A673 (cell line): ENCODE results near the gene PNMA1. TPM values are rescaled to one million over a fixed set of nuclear protein-coding genes. Genes with fewer than 3 reads are reported as not detected.

Experiments
- BruUV-seq: library from RNA; stranded (reverse); fragments of 400-500 nt; replicated peaks from 2 replicates; lab custom pipeline; 2021; lab: Mats Ljungman, UMichigan
- CTCF ChIA-PET: fragments of 300-600 bp; sonication (Branson Sonifier 250); formaldehyde crosslinking; loops from one replicate; lab custom pipeline; 2022; ENCODE audit warnings: antibody characterized with exemption; lab: Charles Lee
- POLR2A ChIA-PET: fragments of 300-600 bp; sonication (Branson Sonifier 250); formaldehyde crosslinking; loops from one replicate; lab custom pipeline; 2022; ENCODE audit warnings: antibody characterized with exemption; ENCODE audit not compliant: low non-redundant PET; lab: Charles Lee
- DNase-seq: peaks from one replicate; pipeline ENCODE4 v3.0.0-alpha.2; 2015; ENCODE audit warnings: low spot score
- H3K27ac ChIP-seq: fragments of 200-600 bp; sonication (generic); 2 replicates; pipeline ENCODE4 v1.5.1; 2016; ENCODE audit warnings: mixed run types, low read depth, mild to moderate bottlenecking, mixed read lengths, antibody characterized with exemption, low read length; ENCODE audit not compliant: poor library complexity, severe bottlenecking
- H3K27me3 ChIP-seq: fragments of 200-600 bp; sonication (generic); replicated peaks from 2 replicates; pipeline ENCODE4 v1.6.1; 2017; ENCODE audit warnings: mixed run types, low read depth, mild to moderate bottlenecking, mixed read lengths, antibody characterized with exemption, low read length; ENCODE audit not compliant: insufficient read depth, poor library complexity
- H3K36me3 ChIP-seq: fragments of 200-600 bp; sonication (generic); 2 replicates; pipeline ENCODE4 v1.6.1; 2016; ENCODE audit warnings: mixed run types, mild to moderate bottlenecking, mixed read lengths, antibody characterized with exemption, low read length; ENCODE audit not compliant: insufficient read depth, poor library complexity, severe bottlenecking
- H3K4me1 ChIP-seq: fragments of 200-600 bp; sonication (generic); 2 replicates; pipeline ENCODE4 v1.6.1; 2017; ENCODE audit warnings: mixed run types, mild to moderate bottlenecking, mixed read lengths, antibody characterized with exemption, low read length; ENCODE audit not compliant: insufficient read depth, poor library complexity, severe bottlenecking
- H3K4me3 ChIP-seq: fragments of 200-600 bp; sonication (generic); 2 replicates; pipeline ENCODE4 v1.5.1; 2016; ENCODE audit warnings: low read depth, mixed run types, mild to moderate bottlenecking, mixed read lengths, low read length; ENCODE audit not compliant: poor library complexity, severe bottlenecking
- H3K9me3 ChIP-seq: fragments of 200-600 bp; sonication (generic); 2 replicates; pipeline ENCODE4 v1.6.1; 2016; ENCODE audit warnings: mixed run types, low read depth, mild to moderate bottlenecking, mixed read lengths, antibody characterized with exemption, low read length; ENCODE audit not compliant: poor library complexity, severe bottlenecking
- CTCF ChIP-seq: fragments of 300-800, 200-600 bp; sonication (generic); conservative IDR thresholded peaks from 2 replicates; pipeline ENCODE4 v1.5.1; 2017; ENCODE audit warnings: low read depth, mild to moderate bottlenecking, antibody characterized with exemption, low read length, moderate library complexity, mixed read lengths
- EZH2 ChIP-seq: fragments of 200-600 bp; sonication (generic); IDR thresholded peaks from 2 replicates; pipeline ENCODE4 v1.6.1; 2017; ENCODE audit warnings: borderline replicate concordance, low read depth, mild to moderate bottlenecking, mixed read lengths, antibody characterized with exemption, low read length; ENCODE audit not compliant: poor library complexity, severe bottlenecking
- intact Hi-C: fragments of 100-400 bp; cut with micrococcal nuclease; formaldehyde crosslinking; loops from one replicate; pipeline ENCODE4 v1.10.0; 2022; ENCODE audit not compliant: unreplicated experiment
- total RNA-seq: library from RNA; stranded (reverse); gene quantifications from 2 replicates; pipeline ENCODE4 v1.2.3, GENCODE V29; 2021

The PNMA1 gene
- total RNA-seq, 1 experiment from 2014 or later = 51.4 TPM

DNA sequence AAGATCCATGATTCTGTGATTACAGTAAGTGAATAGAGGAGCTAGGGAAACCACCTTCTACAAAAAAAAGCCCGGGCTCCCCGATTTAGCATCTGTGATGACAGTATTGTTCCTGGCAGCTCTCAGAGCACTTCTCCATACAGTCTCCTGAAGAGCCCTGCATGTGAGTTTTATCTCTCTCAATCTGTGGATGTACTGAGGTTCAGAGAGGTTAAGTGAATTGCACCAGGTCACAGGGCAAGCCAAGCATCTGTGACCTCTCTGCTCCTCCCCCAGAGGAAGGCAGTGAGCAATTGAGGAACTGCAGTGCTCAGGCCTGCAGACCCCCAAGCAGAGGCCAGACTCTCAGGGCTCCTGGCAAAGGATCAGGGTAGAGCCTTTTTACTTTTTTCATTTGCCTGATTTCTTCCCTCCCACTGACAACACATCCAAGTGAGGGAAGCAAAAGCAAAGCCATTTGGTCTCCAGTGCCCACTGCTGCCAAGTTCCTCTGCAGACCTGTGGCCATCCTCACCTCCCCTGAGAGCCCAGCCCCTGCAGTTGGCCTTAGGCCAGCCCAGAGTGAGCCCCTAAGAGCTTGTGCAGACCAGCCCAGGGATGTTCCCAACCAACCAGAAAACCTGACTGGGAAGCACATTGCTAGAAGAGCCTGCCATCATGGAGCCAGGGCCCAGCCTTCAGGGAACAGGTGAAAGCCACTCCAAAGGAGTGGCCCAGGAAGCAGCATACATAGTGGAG, 47.6 kb upstream of the PNMA1 start:
- Histone ChIP-seq H3K4me3 (no peak overlapping the region), H3K9me3 (no peaks in the 10 kb centered on the region), H3K27me3 (no peaks in the 10 kb centered on the region), H3K27ac (no peak overlapping the region), H3K4me1 (peaks cover 35% of the 10 kb centered on the region), H3K36me3 (no peaks in the 10 kb centered on the region)
- BruUV-seq = no TSS peak
- ChIA-PET POLR2A (no interaction called here), CTCF (no interaction called here)
- TF ChIP-seq EZH2 (no peak), CTCF (no peak)
- intact Hi-C loops = no loop called here
- DNase-seq = no peak

GRCh38 chr14:73760598-73761586, 46.7 kb upstream of the PNMA1 start:
- Histone ChIP-seq H3K4me3 (peak overlapping the region; percentile 66), H3K27me3 (no peaks in the 10 kb centered on the region), H3K27ac (peak overlapping the region; percentile 90), H3K9me3 (no peaks in the 10 kb centered on the region), H3K36me3 (no peaks in the 10 kb centered on the region), H3K4me1 (peaks cover 44% of the 10 kb centered on the region)
- TSS peak; percentile 98 for BruUV-seq
- ChIA-PET POLR2A (interaction anchor here (0.7 kb wide), 2 partner anchors 150 to 193 kb away, joined by 4 to 9 read pairs; no protein-coding TSS in a partner anchor), CTCF (interaction anchor here (1.0 kb wide), 1 partner anchor 32 kb away, joined by 4 read pairs; no protein-coding TSS in a partner anchor)
- no peak for DNase-seq
- intact Hi-C loops = no loop called here
- no peak for TF ChIP-seq EZH2

GRCh38 chr14:73759714-73760597, 45.8 kb upstream of the PNMA1 start:
- peak; percentile 97 for DNase-seq
- ChIA-PET POLR2A (interaction anchor here (0.6 to 0.7 kb wide), 3 partner anchors 10 to 192 kb away, joined by 3 to 9 read pairs (median 4); no protein-coding TSS in a partner anchor), CTCF (interaction anchor here (0.6 to 1.0 kb wide), 2 partner anchors 31 to 350 kb away, joined by 3 to 4 read pairs; no protein-coding TSS in a partner anchor)
- intact Hi-C loops = no loop called here
- no peaks in the 10 kb centered on the region for H3K9me3 ChIP-seq
- no TSS peak for BruUV-seq
- H3K36me3 ChIP-seq = no peaks in the 10 kb centered on the region
- H3K4me3 ChIP-seq = peak overlapping the region; percentile 66
- no peak for TF ChIP-seq EZH2
- no peak for TF ChIP-seq CTCF
- H3K4me1 ChIP-seq = peaks cover 53% of the 10 kb centered on the region
- no peaks in the 10 kb centered on the region for H3K27me3 ChIP-seq
- peak overlapping the region; percentile 90 for H3K27ac ChIP-seq
